Ectodermal cell (in vitro differentiated cells): ENCODE measurements around the gene SC5D.

Experiments
- H3K27ac ChIP-seq: 2 replicates; pipeline ENCODE4 v1.7.0; 2013; ENCODE audit warnings: mild to moderate bottlenecking, low read depth, low read length; ENCODE audit not compliant: insufficient read depth, poor library complexity, severe bottlenecking
- H3K27me3 ChIP-seq: 2 replicates; pipeline ENCODE4 v1.7.0; 2013; ENCODE audit warnings: mild to moderate bottlenecking, low read length; ENCODE audit not compliant: insufficient read depth, control insufficient read depth, poor library complexity, severe bottlenecking
- H3K36me3 ChIP-seq: one replicate; pipeline ENCODE4 v1.7.0; 2013; ENCODE audit warnings: low read length; ENCODE audit not compliant: control insufficient read depth, insufficient read depth
- H3K4me1 ChIP-seq: one replicate; pipeline ENCODE4 v1.7.0; 2013; ENCODE audit warnings: low read length; ENCODE audit not compliant: control insufficient read depth, insufficient read depth
- H3K4me3 ChIP-seq: 2 replicates; pipeline ENCODE4 v1.7.0; 2013; ENCODE audit warnings: low read depth, low read length, control low read depth; ENCODE audit not compliant: insufficient read depth
- H3K9me3 ChIP-seq: 2 replicates; pipeline ENCODE4 v1.7.0; 2013; ENCODE audit warnings: mild to moderate bottlenecking, low read length, moderate library complexity; ENCODE audit not compliant: control insufficient read depth
- WGBS, 2 experiments: methylation state at CpG; one replicate each; pipeline ENCODE4 v1.1.7; 2013; ENCODE audit warnings: missing lambda C conversion rate in 2 of 2; 5-methylcytosine and 5-hydroxymethylcytosine counted together

The SC5D gene

DNA sequence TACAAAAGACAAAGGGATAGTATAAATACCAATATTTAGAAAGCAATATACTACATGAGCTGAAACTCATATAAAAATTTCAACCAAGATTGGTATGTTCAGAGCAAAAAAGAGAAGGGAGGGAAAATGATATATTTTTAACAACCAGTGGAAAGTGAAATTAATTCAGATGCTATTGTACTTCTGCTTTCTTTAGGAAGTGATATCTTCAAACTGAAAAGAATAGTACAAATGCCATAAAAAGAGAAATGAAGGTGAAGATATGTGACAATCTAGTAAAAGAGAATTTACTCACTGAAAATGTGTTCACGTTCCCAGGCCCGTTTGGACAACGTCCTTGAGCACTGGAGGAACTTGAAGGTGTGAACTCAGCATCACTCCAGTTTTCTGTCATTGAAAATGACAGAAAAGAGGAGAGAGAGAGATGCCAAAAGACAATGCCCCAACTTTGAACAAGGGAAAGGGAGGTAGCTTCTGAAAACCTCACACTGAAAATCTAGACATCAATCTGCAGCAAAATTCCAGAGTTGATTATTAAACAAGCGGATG lies 47.5 kb downstream of the SC5D start:
- Histone ChIP-seq H3K36me3 (no peaks in the 10 kb centered on the region), H3K27ac (no peak overlapping the region), H3K27me3 (no peaks in the 10 kb centered on the region), H3K4me1 (no peaks in the 10 kb centered on the region), H3K9me3 (no peaks in the 10 kb centered on the region), H3K4me3 (no peak overlapping the region)
- WGBS, 2 experiments = 87 to 97% methylated on average over 3 to 4 of the region's 4 CpGs

DNA sequence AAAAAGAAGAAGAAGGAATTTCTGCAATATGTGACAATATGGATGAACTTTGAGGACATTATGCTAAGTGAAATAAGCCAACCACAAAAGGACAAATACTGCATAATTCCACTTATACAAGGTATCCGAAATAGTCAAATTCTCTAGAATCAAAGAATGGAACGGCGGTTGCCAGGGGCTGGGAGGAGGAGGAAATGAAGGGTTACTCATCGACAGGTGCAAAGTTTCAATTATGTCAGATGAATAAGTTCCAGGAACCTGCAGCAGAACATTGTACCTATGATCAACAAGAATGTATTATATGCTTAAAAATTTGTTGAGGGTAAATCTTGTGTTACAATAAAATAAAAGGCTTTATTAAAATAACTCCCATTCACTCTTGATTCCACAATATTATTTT lies 49.0 kb downstream of the SC5D start:
- Histone ChIP-seq H3K4me1 (no peaks in the 10 kb centered on the region), H3K4me3 (no peak overlapping the region), H3K36me3 (no peaks in the 10 kb centered on the region), H3K9me3 (no peaks in the 10 kb centered on the region), H3K27me3 (no peaks in the 10 kb centered on the region), H3K27ac (no peak overlapping the region)
- WGBS, 2 experiments = 96 to 98% methylated on average over 4 of the region's 4 CpGs

DNA sequence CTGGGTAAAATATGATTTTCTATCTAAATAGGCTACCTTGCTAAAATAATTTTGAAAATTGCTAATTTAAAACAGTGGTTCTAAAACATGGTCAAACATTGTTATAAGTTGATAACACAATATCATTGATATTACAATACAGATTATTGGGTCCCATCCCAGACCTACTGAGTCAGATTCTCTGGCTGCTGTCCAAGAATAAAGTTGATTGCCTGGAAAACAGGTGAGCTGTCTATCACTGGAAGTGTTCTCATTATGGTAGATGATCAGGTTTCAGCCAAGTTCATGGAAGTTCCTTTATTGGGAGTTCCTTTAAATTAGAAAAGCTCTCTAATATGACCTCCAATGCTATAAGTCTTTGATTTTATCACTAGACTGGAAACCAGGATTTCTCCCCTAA lies 52.3 kb downstream of the SC5D start:
- Histone ChIP-seq H3K36me3 (no peaks in the 10 kb centered on the region), H3K4me3 (no peak overlapping the region), H3K4me1 (peaks cover 4% of the 10 kb centered on the region), H3K27ac (no peak overlapping the region), H3K27me3 (no peaks in the 10 kb centered on the region), H3K9me3 (no peaks in the 10 kb centered on the region)

DNA sequence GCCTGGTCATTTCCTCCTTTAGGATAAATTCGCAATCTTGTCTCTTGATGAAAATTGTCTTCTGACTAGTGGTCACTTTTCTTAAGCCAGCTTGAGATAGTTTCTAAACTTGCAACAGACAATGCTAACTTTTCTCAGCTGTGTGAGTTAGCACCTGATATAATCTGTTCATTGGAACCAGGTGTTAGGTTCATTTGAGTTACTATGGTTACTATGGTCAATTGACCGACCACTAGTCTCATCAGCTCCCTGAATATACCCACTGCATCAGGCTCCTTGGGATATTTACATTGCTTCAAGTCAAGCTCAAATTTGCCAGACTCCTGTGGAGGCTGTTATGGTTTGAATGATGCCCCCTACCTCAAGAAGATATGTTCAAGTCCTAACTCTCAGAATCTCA lies 54.5 kb downstream of the SC5D start:
- Histone ChIP-seq H3K27ac (no peak overlapping the region), H3K36me3 (no peaks in the 10 kb centered on the region), H3K9me3 (no peaks in the 10 kb centered on the region), H3K4me1 (peaks cover 4% of the 10 kb centered on the region), H3K4me3 (no peak overlapping the region), H3K27me3 (no peaks in the 10 kb centered on the region)
- 91 to 96% methylated on average over 1 to 2 of the region's 2 CpGs for WGBS, 2 experiments

DNA sequence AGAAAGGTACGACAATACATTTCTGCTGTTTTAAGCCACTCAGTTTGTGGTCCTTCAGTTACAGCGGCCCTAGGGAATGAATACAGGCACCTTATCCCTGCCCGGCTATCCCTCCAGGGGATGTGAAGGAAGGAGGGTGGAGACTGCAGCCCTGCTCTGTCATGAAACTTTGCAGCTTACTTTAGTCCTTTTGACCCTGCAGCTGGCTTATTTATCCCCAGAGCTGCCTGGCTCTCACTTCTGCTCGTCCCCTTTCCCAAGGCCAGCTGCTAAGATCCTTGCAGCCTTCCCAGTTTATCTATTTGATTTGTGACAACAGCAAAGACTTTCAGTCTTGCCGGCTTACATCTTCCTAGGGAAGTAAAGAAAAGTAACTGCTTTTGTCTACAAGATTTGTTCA lies 55.2 kb downstream of the SC5D start:
- no peaks in the 10 kb centered on the region for H3K27me3 ChIP-seq
- no peaks in the 10 kb centered on the region for H3K36me3 ChIP-seq
- WGBS, 2 experiments = 79 to 80% methylated on average over 5 of the region's 5 CpGs
- no peak overlapping the region for H3K4me3 ChIP-seq
- no peaks in the 10 kb centered on the region for H3K9me3 ChIP-seq
- H3K27ac ChIP-seq = no peak overlapping the region
- H3K4me1 ChIP-seq = peaks cover 4% of the 10 kb centered on the region

DNA sequence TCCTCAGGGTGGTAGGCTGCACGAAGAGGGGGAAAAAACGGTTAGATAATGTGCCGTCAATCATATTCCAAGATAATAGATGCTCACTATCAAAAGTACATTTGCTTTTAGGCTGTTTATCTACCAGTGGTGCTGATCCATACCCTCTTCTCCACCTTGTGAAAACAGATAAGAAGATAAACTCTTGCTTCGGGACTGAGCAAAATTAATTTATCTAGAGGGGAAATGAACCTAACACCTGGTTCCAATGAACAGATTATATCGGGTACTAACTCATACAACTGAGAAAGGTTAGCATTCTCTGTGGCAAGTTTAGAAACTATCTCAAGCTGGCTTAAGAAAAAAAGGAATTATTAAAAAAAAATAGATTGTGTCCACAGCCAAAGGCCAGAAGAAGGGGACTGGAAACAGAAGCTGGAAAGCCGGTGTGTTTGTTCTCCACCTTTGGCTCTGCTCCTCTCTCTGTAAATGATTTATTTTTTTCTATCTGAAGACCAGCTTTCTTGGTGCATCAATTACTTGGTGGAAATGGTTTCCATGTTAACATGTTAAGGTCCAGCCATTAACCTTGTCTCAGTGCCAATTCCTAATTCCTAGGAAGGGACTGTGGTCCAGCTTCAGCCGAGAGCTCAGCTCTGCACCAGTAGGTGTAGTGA lies 55.8 kb downstream of the SC5D start:
- Histone ChIP-seq H3K27ac (no peak overlapping the region), H3K36me3 (no peaks in the 10 kb centered on the region), H3K27me3 (no peaks in the 10 kb centered on the region), H3K4me3 (no peak overlapping the region), H3K4me1 (peaks cover 4% of the 10 kb centered on the region), H3K9me3 (no peaks in the 10 kb centered on the region)
- WGBS, 2 experiments = 90 to 96% methylated on average over 7 of the region's 7 CpGs

DNA sequence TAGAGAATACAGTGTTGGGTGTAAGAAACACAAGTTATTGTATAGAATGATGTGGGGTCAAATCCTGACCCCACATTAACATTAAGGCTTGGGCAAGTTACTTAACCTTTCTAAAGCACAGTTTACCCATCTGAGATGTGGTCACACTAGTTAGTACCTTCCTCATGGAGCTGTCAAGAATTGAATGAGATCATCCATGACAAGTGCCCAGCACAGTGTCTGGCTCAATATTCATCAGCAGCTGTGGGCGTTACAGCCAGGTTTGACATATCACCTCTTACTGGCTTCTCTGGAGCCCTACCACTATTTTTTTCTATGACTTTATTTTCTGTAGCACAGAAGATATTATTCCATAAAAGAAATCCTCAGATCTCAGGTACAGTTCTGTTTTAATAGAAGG lies 57.2 kb downstream of the SC5D start:
- Histone ChIP-seq H3K4me1 (peaks cover 4% of the 10 kb centered on the region), H3K9me3 (no peaks in the 10 kb centered on the region), H3K27me3 (no peaks in the 10 kb centered on the region), H3K27ac (no peak overlapping the region), H3K4me3 (no peak overlapping the region), H3K36me3 (no peaks in the 10 kb centered on the region)
- 93 to 96% methylated on average over 1 of the region's 1 CpG for WGBS, 2 experiments

DNA sequence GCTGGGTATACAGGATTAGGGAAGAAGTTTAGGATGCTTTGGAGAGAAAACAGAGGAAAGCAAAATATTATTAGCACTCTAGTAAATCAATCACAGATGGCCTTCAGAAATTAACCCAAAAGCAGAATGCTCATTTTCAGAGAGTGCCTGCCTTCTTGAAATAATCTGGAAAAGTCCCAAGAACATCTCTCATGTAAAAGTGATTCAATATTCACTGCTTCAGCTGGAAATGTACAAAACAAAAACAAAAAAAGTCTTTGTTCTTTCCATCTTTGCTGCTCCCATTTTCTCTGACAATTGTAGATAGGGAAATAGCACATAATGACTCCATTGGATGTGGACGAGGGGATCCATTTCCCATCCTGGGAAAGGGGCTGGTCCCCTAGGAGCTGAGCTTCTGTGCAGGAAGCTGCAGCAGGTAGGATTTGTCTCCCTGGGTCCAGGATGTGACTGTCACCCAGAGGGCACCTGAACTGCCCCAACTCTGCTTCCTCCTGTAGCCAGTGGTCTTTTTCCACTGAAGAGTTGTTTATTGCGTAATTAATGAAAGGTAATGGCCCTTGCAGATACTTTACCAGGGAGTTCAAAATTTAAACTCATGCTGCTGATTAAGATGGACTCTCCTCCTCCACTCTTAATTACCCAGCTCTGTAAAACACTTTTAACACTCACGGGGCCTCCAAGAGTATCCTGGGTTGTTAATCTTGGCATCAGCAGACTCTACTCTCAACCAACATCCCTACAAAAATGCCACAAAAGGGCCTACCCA lies 57.9 kb downstream of the SC5D start:
- H3K36me3 ChIP-seq = no peaks in the 10 kb centered on the region
- 86 to 93% methylated on average over 3 of the region's 3 CpGs for WGBS, 2 experiments

DNA sequence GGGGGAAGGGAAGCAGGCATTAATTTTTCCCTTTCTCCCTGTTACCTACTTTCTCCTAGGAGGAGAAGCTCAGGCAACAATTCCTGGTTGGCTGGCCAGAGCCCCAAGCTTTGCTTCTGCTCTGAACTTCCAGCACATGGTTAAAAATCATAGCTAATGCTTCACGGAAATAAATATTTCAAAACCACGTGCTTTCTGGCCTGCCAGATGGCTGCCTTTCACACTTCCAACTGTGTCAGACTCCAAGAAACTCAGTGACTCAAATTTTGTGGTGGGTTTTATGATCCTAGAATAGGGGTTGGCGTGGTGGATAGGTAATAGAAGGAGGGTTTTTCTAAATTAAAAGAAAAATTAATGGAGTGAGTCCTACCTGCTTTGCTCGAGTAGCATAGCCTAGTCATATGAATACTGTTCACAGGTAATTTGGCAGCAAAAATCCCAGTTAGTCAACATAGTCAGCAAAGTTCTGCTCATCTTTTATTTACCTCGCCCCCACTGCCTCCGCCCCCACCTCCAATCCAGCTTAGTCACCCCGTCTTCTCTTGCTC lies 58.6 kb downstream of the SC5D start:
- Histone ChIP-seq H3K9me3 (no peaks in the 10 kb centered on the region), H3K4me3 (no peak overlapping the region), H3K4me1 (peaks cover 4% of the 10 kb centered on the region), H3K27me3 (no peaks in the 10 kb centered on the region), H3K36me3 (no peaks in the 10 kb centered on the region), H3K27ac (no peak overlapping the region)
- 94 to 96% methylated on average over 7 of the region's 7 CpGs for WGBS, 2 experiments

More for the DNA sequence above, 57.9 kb downstream of the SC5D start:
- no peak overlapping the region for H3K27ac ChIP-seq
- no peaks in the 10 kb centered on the region for H3K9me3 ChIP-seq
- no peaks in the 10 kb centered on the region for H3K27me3 ChIP-seq
- H3K4me1 ChIP-seq = peaks cover 4% of the 10 kb centered on the region
- no peak overlapping the region for H3K4me3 ChIP-seq

DNA sequence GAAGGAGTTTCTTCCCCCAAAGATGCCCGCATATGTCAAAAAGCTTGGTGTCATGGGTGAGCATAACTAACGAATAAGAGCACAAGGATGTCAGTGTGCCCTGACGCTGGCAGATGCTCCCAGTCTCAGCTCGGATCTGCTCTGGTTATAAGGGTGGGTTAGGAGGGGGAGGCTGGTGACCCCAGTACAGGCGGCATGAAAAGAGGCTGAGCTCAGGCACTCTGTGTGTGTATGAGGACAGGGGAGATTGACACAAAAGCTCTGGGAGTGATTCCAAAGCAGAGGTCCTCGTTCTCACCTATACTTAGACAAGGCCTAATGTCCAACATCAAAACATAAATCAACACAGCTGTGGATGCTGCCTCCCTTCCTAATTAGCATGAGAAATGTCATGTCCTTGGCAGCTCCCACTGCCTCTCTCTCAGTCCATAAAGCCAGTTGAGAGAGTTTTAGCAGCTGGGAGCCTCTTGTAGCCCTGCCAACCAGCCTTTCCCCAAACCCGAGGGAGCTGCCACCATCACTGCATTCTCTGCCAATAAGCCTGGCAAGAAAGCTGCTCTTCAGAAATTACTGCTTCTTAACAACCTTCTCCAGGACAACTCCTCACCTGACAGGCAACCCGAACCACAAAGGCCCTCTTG lies 59.8 kb downstream of the SC5D start:
- H3K4me1 ChIP-seq = peaks cover 4% of the 10 kb centered on the region
- no peaks in the 10 kb centered on the region for H3K9me3 ChIP-seq
- no peaks in the 10 kb centered on the region for H3K36me3 ChIP-seq
- WGBS, 2 experiments = 79 to 82% methylated on average over 8 of the region's 8 CpGs
- no peak overlapping the region for H3K4me3 ChIP-seq
- H3K27me3 ChIP-seq = no peaks in the 10 kb centered on the region
- no peak overlapping the region for H3K27ac ChIP-seq
